Measurements from ENCODE around the gene NRG2.

NRG2 gene

DNA sequence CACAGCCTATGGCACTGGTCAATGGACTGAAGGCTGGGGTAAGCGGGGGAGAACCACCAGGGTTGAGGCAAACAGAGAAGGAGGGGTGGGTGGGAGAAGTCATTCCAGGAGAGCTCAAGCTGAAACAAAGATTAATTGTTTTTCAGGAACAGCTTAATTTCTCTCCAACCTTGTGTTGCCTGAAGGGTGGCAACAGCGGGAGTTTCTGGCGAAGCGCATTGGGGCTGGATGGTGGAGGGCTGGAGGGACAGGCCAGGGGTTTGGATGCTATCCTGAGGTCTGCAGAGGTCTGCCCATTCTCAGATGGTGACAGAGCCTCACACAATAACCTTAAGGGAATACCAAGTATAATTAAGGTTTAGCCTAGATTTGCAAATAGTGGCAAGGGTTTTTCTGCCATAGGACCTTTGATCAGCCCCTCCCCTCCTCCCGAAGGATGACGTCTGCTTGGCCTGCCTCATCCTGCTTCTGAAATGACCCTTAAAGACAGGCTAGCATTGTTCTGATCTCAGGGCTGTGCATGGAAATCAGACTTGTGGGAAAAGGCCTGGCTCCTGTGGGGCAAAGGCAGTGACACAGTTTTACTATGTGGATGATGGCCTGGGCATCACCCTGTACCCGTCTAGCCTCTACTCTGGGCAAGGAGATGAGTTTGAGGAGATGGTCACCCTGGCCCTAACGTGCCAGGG is 214.7 kb downstream of the NRG2 start:
- DNase-seq, result no peak

DNA sequence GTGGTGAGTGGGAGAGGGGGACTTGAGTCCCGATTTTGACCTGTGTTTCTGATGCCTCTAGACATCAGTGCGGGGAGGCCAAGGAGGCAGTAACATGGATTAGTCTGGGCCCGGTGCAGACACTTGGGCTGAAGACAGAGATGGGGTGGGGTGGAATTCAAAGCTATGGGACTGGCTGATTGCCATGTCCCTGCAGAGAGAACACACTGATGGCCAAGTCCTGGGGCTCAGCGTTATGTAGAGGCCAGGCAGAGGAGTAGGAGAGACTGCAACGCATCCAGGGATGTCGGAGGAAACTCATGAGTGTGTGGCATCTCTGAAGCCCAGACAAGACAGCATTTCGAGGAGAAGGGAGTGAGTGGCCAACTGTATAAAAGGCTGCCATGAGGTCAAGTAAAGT is 217.4 kb downstream of the NRG2 start:
- no peak for DNase-seq

DNA sequence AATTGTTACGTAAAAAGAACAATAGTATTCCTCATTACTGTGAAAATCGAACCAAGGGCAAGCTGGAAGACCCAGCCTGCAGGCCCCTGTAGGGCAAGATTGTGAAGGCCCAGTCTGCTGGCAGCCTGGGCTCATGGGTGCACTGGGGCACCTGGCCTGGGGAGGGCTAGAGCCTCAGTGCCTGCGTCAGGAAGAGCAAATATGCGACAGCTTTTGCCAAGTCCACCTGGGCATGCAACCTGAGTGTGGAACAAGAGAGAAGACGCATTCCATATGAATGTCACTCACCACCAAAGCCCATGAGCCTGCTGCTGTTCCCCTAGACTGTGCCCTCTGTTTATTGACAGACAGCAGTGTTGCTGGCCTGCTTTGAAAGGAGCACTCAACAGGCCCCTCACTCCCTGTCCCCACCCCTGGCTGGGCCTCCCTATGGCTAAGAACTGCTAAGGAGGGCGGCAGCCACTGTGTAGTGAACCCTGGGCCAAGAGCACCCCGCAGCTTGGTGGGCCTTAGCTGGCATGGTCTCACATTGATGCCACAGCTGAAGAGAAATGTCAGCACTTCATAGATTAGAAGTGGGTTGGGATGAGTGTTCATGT is 219.2 kb downstream of the NRG2 start:
- DNase-seq, result no peak

DNA sequence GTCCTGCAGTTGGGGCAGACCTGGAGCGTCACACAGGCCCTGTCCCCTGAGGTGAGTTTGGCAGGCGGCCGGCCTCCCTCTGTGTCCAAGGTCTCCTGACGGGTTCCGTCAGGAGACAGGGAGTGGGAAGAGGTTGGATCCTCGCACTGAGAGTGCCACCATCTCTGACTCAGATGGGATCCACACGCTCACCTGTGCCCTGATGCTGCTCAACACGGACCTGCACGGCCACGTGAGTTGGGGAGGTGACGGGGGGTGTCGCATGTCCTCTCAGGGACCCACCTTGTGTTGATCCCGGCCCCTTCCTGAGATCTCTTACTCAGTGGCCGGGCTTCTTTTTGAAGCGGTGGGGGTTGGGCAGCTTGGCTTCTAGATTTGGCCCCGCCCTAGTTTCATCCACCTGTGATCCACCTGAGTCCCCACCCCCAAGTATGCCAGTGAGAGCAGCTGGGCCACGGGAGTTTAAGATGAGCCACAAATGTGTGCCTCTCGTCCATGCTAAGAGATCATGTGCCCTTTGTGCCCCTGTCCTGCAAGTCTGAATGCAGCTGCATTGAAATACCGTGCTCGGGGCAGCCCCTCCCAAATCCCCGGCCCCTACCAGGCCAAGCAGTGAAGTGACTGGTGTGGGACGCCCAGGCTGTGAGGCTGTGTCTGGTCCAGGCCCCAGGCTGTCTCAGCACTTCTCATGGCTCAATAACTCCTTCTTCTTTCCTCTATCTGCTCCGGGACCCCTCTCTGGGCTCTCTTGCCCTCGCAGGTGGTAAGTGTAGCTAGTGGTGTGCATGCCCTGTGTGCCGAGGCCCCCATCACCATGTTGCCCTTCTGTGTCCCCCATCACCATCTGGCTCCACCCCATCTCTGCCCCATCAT is 220.3 kb downstream of the NRG2 start:
- no peak for DNase-seq

DNA sequence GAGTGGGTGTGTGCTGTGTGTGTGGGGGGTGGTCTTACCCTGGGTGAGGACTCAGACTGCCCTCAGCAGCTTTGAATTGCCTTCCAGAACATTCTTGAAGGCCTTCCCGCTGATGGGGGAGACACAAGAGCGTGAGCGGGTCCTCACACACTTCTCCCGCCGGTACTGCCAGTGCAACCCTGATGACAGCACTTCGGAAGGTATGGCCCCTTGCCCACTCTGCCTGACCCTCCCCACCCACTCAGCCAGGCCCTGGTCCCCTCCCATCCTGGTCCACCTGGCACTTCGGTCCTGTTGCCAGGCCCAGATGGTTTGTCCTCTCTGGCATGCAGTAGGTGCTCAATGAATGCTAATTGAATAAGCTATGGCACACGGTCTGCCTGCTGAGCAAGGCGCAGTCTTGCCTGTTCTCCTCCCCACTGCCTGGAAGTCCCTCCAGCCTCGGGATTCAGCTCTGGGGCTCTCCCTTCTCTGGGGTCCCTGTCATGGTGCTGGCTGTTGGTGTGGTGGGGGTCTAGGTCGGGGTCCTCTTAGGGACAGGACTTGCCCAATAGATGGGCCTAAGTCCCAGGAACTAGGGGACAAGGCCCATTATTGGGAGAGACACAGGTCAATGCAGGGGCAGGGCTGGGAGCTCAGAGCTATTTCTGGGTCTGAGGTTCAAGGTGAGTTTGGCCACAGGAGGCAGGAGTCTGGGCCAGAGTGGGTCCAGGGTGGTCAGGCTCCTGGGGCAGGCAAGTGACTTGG is 221.1 kb downstream of the NRG2 start:
- no peak for DNase-seq

DNA sequence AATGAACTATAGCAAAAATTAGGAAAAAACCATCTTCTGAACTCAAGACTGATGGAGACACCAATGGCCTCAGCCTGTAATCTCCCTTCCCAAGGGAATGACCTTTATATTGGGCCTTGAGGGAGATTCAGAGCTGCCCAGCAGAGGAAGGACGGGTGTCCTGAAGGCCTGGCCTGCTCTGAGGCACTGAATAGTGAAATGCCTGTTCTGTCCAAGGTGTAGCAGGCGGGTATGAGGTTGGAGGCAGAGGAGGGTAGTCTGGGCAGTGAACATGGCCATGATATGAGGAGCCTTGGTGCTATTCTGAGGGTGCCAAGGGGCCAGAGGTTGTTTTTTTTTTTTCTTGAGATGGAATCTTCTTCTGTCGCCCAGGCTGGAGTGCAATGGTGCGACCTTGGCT is 222.5 kb downstream of the NRG2 start:
- no peak for DNase-seq

DNA sequence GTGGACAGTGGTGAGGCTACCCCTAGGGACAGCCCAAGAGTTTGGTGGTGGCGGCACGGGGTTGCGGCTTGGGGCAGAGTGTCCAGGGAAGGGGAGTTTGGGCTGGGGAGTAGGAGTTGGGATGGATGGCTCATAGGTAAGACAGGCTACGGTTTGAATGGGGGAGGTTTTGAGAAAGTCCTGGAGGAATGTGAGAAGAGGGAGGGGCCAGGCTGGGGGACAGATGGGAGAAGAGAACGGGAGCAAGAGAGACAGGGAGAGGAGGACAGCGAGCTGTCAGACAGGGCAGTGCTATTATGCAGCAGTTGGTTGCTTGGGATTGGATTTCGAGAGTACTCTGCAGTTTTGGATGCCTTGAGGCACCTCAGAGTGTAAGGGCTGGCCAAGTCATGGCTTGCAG is 223.0 kb downstream of the NRG2 start:
- DNase-seq, result no peak

DNA sequence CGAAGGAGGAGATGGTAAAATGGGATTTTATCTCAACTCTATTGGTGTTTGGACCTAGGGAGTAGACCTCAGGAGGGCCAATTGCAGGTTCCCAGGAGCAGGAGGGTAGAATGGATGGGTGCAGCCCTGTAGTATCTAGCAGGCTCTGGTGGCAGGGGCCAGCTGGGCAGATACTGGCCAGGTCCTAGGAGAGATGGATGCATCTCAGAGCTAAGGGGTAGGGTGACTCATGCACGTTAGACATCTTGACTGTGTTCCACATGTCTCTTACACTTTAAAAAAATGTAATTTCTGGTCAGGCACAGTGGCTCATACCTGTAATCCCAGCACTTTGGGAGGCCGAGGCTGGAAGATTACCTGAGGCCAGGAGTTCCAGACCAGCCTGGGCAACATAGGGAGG is 225.1 kb downstream of the NRG2 start:
- no peak for DNase-seq

DNA sequence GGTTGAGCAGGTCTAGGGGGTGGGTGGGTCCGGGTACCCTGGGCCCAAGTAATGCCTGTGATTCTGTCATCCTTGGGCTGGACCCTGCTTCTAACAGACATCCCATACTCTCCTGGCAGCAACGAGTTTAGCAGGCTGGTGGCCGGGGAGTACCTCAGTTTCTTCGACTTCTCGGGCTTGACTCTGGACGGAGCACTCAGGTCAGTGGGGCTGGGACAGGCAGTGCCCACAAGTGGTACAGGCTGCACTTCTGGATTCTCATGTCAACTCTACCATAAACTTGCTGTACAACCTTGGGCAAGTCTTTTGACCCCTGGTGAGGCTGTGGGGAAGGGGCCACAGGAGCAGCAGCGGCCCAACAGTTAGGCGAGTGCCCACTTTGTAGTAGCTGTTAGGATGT is 225.7 kb downstream of the NRG2 start:
- no peak for DNase-seq

DNA sequence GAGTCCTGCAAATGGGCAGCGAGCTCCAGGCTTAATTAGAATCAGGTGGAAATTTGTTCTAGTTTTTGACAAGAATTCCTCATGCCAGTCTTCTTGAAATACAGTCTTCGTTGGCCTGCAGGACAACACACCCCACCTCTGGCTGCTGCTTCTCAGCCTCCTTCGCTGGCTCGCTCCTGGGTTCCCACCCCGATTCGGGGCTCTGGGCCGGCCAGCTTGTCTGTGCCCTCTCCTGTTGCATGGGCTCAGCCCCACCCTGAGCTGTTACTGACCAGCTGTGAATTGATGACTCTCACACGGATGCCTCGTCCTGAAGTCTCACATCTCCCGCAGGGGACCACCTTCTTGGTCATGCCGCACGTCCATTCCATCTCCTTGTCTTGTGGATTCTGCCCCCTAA is 226.5 kb downstream of the NRG2 start:
- no peak for DNase-seq

DNA sequence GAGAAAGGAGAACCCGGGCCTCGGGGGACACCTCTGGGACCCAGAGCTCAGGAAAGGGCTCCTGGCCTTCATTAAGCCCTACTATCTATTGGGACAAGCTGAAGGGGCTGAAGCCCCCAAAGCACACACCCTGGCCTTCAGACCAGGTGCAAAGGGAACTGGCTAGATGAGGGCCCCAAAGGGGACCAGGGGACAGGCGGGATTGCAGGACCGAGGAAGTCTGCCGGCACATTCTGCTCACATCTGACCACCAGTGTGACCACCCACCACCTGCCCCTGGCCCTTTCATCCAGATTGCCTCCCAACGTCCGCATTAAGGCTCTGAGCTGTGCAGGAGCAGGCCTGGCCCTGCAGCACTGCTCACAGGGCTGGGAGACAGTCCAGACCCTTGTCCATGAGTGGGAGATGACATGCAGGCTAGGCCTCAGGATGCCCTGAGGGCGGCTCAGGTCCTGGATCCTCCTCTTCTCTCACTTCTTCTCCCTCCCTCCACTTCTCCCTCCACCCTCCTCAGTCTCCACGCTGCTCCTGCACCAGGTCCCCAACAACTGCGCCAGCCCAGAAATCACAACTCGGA is 228.3 kb downstream of the NRG2 start:
- DNase-seq, result no peak

DNA sequence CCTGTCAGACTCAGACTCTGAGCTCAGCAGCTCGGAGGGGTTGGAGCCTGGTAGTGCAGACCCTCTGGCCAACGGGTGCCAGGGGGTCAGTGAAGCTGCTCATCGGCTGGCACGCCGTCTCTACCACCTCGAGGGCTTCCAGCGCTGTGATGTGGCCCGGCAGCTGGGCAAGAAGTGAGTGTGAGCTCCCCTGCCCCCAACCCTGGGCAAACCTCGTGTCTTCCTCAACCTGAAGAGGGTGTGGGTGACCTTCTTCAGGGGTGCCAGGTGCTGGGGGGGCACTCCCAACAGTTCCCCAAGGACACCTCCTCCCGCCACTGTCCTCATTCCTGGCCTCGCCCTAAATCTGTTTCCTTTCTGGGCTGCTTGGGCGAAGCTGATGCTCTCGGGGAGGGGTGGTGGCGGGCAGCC is 228.9 kb downstream of the NRG2 start:
- DNase-seq, result no peak

DNA sequence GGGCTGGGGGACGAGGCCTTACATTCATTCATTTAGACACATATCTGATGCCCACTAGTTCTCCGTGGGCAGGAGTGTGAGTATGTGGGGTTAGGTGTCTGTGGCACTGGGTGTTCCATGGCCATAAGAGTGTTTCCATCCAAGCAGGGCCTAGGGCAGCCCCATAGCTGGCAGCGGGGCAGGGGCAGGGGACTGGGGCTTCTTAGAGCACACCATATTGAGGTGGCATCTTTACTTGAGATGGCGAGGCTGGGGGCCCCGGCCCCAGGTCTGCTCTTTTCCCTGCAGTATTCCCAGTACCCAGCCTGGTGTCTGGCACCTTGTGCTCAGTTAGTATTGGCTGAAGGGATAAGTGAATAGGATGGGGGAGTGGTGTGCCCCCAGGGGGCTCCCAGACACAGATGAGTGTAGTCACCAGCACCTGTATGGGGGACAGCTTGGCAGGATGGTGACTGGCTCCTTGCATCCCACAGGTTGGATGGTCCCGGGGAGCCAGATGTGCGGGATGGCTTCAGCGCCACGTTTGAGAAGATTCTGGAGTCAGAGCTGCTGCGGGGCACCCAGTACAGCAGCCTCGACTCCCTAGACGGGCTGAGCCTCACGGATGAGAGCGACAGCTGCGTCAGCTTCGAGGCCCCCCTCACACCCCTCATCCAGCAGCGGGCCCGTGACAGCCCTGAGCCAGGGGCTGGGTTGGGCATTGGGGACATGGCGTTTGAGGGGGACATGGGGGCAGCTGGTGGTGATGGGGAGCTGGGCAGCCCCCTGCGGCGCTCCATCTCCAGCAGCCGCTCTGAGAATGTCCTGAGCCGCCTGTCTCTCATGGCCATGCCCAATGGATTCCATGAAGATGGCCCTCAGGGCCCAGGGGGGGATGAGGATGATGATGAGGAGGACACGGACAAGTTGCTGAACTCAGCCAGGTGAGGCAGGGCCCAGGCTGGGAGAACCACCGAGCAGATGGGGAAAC is 230.0 kb downstream of the NRG2 start:
- DNase-seq, result no peak

DNA sequence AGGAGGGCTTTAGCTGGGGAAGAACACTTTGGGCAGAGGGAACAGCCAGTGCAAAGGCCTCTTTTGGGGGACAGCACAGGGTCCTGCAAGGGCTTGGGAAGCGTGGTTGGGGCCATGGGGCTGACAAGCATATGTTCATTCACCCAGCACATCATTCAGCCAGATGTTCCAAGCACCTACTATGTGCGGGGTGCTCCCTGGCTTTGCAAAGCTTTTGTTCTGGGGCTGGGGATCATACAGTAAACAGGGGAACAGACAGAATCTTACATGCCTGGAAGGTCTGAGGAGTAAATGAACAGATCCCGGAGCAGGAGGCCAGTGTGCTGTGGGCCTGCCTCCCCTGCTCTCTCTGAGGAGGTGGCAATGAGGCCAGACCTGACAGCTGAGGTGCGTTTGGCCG is 230.8 kb downstream of the NRG2 start:
- no peak for DNase-seq

DNA sequence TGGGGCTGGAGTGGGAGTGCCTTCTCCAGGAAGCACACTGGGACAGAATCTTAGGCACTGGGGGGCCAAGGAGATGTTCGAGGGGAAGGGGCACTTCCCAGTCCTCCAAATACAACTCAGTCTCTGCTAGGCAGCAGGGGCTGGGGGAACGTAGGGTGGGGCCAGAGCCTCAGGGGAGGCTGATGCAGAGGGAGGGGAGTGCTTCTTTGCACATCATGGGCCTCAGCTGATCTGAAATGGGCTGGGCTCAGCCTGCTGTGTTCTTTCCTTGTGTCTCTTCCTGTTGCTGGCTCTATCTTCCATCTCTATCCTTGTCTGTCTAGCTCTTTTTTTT is 231.9 kb downstream of the NRG2 start:
- DNase-seq, result no peak

DNA sequence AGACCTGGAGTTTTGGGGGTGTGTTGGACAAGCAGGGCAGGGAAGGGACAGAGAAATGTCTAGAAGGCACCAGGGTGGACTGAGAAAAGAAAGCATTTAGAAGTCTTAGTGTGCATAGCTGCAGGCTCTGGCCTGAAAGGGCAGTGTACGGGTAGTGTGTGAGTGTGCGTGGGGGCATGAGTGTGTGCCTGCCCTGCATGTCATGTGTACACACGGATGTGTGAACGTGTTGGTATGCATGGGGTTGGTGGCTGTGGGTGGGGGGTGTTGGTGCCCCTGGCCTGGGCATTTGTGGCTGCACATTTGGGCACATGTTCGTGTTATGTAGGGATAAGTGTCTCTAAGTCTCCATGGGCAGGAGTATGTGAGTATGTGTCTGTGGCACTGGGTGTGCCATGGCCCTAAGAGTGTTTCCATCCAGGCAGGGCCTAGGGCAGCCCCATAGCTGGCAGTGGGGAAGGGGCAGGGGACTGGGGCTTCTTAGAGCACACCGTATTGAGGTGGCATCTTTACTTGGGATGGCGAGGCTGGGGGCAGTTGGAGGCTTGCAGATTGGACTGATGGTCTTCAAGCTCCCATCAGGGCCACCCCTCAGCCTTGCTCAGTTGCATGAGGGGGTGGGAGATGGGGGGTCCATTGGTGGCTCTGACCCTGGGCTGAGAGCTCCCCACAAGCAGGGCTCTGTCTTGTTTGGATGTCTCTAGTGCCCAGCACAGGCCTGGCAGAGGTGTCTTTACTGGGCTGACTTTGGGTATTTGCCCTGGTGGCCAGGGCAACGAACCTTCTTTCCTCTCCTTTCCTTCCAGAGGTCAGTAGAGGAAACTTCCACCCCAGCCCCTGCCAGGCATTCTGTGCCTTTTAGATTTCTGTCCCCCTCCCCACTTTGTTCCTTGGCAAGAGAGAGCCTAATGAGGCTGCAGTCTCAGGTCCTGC is 232.5 kb downstream of the NRG2 start:
- no peak for DNase-seq

DNA sequence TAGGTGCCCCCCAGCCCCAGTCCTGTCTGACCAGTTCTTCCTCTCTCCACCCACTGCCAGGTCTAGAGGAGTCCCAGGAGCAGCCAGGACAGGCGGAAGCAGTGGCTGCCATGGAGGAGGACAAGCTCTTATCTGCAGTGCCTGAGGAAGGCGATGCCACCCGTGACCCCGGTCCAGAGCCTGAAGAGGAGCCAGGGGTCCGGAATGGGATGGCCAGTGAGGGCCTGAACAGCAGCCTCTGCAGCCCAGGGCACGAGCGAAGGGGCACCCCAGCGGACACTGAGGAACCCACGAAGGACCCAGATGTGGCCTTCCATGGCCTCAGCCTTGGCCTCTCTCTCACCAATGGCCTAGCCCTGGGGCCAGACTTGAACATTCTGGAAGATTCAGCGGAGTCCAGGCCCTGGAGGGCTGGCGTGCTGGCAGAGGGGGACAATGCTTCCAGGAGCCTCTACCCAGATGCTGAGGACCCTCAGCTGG is 233.7 kb downstream of the NRG2 start:
- DNase-seq, result no peak

DNA sequence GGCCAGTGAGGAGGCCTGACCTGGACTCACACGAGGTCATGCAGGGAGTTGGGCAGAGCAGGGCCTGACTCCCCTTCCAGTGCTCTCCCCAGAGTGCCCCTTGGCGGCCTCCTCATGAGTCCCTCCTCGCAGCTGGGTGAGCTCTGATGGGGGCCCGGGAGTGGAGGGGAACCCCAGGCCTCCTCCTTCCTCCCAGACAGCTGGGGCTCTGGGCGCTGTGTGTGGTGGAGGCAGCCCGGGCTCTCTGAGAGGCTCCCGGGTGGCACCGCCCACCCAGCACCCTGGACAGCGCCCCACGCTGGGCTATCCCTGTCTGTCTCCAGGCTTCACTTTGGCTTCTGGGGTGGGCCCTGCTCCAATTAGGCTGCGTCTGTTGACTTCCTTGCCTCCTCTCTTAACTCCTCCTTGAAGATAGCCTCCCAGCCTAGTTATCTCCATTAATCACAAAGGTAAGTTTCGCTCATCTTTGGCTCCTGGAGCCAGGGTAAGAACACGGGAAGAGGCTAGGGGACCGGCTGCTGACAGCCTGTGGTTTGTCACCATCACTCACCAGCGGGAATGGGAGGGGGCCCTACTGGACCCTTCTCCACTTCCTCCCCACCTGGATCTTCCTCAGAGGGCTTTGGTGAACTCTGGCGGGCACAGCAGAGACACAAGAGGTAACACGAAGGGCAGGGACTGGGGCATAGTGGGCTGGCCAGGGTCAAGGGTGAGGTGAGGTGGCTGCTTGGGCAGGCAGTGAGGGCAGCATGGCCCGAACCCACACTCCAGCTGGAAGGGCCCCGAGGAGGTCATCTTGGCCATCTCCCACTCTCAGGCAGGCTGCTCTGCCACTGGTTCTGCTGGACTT is 234.4 kb downstream of the NRG2 start:
- DNase-seq, result no peak

DNA sequence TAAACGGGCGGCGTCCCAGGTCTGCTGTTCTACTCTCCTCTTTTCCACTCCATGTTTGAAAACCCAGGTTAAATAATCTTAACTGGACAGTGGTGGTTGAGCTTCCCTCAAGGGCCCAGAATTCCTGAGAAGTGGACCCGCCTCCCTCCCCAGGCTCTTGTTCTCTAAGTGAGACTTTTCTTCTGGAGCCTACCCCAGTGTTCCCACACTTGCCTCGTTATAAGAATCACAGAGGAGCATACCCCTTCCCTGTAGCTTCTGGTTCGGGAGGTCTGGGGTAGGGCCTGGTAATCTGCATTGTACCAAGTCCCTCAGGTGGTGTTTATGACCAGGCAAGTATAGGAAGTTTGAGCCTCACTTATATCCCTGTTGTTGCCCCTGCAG is 235.5 kb downstream of the NRG2 start:
- DNase-seq, result no peak

All from NCI-H69 (cell line).